NCI-H2227 treated with DMSO at 0.1 percent for 48 hours (cell line): Measurements from ENCODE around the gene CABP4.

ENCODE experiments used
- DNase-seq: peaks from one replicate; lab custom pipeline; 2025; lab: John Stamatoyannopoulos, UW

Gene CABP4

DNA sequence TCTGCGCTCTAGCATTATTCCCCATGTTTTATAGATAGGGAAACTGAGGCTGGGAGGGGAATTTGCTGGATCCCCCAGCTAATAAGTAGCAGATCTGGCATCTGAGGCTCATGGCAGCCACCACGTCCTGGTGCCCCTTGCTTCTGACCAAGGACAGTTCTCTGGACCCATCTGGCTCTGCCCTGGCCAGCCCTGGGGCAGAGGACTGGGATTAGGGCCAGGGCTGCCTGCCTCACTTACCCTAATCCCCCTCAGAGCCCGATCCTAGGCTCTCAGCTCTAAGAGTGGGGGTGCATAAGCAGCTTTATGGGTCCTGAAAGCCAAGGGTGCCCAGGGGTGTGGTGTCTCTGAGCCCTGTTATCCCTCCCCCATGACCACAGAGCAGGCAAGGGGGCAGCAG lies at the start of gene CABP4:
Gene CABP4 (plus strand): TSS at position 301 of the 400 bp plus-strand sequence. CDS start 70 bp downstream, at position 371.
- no peak for DNase-seq

DNA sequence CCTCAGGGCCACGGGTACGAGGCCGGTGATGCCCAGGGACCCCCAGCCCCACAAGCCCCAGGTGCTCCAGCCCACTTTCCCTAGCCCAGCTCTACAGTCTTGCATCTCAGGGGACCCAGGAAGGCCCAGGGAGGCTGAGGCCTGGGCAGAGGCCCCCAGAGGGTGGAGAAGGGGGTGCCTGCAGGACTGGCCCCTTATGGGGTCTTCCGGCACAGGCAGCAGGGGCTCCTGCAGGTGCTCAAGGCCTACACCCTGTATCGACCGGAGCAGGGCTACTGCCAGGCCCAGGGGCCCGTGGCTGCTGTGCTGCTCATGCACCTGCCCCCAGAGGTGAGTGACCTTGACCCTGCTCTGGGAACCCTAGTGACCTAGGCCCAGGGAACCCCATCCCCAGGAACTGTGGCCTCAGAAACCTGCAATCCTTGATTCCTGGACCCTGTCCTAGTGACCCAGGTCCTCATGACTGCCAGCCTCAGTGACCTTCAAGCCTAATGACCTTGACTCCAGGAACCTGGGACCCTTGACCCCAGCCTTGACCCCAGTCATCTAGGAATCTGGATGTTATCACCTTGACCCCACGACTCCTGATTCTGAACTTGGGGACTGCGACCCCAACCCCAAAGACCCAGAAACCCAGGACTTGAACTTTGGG lies 49.3 kb upstream of the CABP4 start:
- DNase-seq, result no peak

DNA sequence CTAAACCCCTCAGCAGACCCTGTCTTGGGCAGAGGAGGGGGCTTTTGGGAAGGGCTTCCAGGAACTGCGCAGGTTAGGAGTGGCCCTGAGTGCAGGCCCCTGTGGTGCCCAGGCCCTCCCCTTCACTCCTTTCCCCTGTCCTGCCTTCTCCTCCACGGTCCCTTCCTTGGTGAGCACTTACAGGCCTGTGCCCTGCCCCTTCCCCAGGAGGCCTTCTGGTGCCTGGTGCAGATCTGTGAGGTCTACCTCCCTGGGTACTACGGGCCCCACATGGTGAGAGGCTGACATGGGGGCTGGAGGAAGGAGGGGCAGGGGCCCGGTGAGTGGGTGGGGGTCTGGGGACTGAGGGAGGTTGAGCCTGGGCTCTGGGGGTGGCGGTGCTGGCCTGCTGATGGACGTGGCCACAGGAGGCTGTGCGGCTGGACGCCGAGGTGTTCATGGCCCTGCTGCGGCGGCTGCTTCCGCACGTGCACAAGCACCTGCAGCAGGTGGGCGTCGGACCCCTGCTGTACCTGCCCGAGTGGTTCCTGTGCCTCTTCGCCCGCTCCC lies 48.7 kb upstream of the CABP4 start:
- DNase-seq, result no peak

DNA sequence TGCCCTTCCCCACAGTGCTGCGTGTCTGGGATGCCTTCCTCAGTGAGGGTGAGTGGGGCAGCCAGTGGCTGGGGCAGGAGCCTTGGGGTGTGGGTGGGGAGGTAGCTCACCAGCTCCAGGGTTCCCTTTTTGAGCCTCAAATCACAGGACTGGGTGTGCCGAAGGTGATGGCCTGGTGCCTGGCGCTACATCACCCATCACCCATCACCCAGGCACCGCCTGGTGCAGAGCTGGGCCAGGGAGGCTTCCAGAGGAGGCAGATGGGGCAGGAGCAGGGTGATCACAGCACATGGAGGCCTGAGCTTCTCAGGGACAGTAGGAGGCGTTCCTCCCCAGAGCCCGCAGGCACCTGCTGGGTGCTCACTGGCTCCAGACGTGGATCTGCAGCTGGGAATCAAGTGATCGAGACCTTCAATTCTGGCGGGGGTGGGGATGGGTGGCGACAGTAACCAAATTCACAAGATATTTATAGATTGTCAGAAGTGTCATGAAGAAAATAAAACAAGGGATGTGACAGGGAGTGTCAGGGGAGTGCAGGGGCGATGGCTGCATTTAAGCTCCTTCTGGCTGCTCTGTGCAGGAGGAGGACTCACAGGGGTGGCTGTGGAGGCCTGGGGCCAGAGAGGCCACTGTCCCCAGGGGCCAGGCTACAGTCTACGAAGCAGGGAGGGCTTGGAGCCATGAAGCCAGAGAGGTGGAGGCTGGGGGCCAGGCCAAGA lies 48.0 kb upstream of the CABP4 start:
- DNase-seq, result no peak

DNA sequence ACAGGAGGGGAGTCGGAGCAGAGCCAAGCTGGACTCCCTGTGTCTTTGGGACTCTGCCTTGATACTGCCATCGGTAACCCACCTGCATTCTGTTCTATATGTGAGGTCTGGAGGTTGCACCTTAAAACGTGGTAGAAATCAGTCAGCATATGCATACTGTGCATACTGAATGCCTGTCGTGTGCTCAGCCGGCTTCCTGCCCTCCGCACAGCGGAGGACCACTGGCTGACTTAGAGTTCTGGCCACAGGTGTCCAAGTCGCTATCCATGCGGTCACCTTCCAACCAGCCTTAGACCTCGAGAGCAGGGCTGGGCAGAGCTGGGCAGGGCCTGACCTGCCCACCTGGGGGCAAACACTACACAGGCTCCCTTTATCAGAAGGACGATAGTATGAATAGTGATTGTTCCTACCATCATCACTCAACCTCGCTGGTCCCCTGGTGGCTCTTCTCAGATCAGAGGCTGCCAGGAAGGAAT lies 47.4 kb upstream of the CABP4 start:
- no peak for DNase-seq

DNA sequence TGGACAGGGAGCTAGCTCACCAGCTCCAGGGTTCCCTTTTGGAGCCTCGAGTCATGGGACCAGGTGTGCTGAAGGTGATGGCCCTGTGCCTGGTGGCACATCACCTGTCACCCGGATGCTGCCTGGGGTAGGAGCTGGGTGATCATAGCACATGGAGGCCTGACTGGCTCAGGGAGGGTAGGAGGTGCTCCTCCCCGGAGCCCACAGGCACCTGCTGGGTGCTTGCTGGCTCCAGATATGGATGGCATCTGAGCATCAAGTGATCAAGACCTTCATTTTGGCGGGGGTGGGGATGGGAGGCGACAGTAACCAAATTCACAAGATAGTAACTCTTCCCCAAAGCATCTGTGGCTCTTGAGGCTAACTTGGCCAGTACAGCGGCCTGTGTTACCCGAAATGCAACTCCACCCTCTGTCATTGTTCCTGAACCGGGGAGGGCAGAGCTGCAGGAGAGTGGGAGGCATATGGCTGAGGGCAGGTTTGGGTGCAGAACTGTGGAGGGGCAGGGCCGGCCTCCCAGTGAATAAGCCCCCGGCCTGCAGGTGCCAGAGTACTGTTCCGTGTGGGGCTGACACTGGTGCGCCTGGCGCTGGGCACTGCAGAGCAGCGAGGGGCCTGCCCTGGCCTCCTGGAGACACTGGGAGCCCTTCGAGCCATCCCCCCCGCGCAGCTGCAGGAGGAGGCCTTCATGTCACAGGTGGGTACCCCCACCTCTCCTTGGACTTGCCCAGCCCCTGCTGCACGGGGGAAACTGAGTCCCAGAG lies 46.5 kb upstream of the CABP4 start:
- no peak for DNase-seq

DNA sequence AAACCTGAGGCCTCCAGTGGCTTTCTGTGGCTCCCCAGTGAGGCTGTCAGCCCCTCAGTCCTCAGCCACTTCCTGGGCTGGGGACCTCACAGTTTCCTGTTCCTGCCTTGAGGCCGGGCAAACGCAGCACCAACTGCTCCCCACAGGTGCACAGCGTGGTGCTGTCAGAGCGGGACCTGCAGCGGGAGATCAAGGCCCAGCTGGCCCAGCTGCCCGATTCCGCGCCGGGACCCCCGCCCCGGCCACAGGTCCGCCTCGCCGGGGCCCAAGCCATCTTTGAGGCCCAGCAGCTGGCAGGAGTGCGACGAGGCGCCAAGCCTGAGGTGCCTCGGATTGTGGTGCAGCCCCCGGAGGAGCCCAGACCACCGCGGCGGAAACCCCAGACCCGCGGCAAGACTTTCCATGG lies 45.9 kb upstream of the CABP4 start:
- DNase-seq, result no peak

DNA sequence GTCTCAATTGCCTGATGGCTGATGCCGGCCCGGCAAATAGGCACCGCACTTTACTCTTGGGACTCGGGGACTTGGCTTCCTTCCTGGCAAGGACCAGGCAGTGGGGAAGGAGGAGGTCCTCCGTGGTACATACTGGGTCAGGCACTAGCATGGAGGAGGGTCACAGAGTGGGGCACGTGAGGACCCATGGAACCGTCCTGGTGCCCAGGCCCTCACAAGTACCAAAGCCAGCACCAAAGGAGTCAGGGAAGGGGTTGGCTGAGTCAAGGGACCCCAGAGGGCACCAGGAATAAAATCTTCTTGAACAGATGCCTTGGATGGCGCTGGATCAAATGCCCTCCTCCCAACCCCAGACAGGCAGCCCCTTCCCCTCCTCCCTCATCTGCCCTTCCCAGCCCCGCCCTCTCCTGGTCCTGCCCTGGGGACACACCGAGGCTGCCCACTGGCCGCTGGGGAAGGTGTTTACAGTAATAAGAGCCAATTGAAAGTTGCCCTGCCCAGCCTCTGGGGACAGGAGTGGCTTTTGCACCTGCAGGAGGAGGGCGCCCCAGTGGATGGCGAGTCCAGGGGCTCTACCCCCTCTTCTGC lies 45.3 kb upstream of the CABP4 start:
- no peak for DNase-seq

DNA sequence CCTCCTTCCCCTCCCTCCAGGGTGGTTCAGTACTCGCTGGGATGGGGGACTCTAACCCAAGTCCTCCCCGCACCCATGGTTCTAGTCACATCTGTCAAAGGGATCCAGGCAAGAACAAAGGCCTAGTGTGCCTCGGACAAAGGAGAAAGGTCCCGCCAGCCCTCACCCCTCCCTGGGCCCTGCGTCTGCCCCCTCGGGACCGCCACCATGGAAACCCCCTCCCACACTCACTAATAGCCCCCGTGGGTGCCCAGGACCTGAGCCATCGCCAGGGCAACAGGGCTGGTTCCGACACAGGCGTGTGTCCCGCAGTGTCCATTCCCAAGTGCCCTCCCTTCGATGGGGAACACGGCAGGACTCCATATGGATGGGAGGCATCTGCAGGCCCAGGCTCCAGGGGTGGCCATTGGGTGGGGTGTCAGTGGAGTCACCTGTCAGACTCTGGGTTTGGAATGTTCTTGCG lies 44.8 kb upstream of the CABP4 start:
- no peak for DNase-seq

DNA sequence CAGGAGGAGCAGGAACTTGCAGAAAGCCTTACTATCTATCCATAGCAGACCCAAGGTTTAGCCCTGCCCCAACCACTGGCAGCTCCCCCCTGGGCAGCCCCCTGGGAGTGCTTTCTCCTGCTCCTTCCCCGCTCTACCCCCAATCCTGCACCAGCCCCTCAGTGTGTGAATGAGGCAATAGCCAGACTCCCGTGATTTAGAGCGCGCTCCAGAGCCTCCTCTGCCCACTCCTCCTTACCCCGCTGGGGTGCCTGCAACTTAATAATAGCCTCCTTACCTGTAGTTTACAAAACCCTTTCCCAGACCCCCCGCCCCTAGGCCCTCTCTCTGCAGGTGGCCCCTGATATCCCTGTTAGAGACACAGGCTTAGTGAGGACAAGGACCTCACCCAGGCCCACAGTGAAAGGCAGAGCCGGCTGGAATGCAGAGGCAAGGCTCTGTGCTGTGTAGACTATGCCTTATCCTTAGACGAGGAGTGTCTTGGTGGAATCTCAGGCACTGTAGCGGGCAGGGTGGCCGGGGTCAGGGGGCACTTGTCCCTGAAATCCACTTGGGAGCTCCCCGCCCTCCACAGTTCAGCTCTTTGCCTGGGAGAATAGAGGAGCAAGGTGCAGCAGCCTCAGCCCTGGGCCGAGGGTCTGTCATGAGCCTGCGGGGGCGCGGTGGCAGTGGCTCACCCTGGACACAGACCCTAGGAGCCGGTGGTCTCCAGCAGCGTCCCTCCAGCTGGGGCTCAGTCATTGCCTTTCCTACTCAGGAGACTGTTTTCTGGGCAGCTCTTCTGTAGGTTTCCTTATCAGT lies 44.0 kb upstream of the CABP4 start:
- no peak for DNase-seq

DNA sequence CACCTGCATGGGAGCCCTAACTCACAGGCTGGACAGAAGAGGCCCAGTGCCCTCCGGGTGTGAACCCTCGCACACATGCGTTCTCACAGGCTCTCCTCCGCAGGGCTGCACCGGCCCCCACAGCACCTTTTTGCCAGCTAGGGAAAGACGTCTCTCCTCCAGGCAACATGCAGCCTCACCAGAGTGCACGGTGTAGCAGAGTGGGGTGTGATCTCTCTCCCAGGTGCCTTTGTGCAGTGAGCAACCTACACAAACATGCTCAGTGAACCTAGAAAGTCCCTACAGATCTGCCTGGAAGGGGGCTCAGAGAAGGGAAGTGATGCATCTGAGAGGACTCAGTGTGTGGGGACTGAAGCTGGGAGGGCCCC lies 43.4 kb upstream of the CABP4 start:
- no peak for DNase-seq

DNA sequence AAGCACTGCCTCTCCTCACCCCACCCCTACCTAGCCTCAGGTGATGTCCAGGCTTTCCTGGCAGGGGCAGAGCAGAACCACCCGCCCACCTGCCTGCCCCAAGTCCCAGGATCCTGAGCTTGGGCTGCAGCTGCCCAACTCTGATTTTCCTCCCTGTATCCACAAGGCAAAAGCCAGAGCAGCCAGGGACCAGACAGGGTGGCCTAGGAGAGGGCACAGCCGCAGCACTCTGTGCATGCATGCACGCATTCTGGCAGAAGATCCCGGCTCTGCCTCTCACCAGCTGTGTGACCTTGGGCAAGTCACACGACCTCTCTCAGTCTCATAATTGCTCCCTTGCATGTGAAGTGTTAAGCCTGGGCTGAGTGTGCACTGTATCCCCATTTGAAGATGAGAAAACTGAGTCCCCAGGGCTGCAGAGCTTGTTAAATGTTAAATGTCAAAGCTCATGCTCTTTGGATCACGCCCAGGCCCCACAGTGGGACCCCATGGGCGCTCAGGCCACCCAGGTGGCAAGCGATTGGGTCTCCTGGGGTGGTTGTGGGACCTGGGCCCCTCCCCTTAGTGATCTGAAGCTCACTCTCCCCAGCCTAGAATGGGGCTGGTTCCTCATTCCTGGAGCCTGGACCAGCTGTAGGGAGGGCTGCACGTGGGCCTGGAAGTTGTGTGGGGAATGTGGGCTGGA lies 42.5 kb upstream of the CABP4 start:
- no peak for DNase-seq

DNA sequence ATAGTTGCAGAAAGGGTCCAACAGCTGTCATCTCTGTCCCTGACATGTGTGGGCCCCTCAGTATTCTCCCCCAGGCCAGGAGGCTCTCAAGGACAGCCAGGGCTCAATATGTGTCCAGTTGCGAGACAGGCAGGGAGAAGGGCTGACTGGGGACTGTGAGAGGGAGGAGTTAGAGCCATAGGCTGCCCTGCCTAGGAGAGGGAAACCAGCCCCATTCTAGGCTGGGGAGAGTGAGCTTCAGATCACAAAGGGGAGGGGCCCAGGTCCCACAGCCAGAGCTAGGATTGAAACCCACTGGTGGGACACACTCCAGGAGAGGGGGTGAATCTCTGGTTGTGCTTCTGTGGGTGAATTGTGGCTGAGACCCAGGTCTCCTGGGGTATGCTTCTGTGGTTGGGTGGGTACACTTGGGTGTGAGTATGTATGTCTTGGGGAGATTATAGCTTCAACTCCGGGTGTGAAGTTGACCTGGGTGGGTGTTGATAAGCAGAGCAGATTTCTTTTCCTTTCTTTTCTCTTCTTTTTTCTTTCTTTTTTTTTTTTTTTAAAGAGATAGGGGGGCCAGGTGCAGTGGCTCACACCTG lies 41.8 kb upstream of the CABP4 start:
- no peak for DNase-seq

DNA sequence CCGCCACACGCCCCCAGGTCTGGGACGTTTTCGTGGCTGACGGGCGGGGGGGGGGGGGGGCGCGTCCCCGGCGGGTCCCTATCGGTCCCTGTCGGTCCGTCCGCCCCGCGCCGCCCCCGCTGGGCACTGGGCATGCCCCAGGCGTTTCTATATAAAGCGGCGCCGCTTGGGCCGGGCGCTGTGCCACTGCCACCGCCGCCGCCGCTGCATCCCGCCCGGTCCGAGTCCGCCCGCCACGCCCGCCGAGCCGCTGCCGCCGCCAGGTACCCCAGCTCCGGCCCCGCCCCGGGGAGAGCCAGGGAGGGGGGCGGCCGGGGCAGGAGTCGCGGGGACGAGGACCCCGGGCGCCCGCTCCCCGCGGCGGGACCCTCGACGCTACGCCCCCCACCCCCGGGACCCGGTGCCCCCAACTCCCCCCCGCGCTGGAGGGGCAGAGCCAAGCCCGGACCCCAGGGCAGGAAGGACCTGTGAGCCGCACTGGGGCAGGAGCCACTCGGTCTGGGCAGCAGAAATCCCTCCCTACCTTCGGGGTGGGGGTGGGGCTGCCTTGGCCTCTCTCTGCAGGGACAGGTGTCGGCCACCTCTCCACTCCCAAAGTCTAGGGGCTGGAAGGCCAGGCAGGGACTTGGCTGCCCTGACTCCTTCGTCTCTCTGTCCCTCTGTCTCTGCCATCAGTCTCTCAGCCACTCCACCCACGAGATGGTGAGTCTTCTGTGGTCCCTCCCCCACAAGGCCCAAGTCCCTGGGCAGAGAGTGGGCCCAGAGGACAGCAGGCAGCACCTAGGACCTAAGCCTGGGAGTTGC lies 39.5 kb upstream of the CABP4 start, which contains the start of gene CARNS1:
Gene CARNS1 (plus strand): TSS at position 178 of the 804 bp plus-strand sequence. CDS start 522 bp downstream, at position 700.
- no peak for DNase-seq

DNA sequence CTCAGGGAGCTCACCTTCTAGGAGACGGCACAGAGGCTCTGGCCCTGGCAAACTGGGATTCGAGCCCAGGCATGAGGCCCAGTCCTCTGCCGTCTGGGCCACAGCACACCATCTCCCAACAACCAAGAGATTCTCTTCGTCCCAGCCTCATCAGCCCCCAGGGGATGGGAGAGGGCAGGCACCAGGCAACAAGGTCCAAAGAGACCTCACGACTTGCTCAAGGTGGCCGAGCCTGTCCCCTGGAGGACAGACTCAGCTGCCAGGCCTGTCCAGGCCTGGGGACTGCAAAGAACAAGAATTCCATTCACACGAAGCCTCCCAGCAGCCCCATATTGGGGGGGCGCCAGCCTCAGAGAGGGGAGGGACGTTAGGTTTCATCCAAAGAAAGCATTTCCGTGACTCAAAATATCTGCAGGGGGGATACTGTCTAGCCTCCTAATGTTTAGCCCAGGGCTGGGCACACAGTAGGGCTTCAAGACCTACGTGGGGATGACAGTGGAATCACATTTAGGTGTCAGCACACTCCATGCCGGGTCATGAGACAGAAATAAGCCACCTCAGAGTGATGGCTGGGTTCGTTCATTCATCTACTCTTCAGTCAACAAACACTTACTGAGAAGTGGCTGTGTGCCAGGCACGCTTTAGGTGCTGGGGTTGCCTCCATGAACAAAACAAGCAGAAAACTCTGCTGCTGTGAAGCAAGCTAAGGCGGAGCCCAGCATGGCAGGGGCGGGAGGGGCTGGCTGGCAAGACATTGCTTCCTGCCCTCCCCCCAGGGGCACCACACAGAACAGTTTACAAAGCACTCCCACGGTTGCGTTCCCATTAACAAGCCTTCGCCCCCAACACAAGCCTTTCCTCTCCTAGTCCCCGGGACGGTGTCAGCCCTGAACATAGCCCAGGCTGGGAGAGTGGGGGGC lies 38.5 kb upstream of the CABP4 start:
- DNase-seq, result no peak

DNA sequence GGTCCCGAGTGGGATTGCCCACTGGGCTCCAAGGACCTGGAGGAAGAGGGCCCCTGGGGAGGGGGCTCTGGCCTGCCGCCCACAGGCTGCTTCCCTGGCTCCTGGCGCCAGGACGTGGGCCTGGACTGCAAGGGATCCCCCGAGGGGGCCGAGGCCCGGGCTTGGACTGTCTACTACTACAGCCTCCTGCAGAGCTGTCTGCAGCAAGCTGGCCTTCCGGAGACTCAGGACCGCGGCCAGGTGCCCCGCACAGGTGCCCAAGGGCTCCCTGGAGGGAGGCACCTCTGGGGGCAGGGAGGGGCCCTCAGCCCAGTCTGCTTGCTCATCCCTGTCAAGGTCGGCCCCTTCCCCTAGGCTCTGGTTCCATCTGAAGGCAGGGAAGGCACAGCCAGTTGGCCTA lies 37.7 kb upstream of the CABP4 start:
- DNase-seq, result no peak

DNA sequence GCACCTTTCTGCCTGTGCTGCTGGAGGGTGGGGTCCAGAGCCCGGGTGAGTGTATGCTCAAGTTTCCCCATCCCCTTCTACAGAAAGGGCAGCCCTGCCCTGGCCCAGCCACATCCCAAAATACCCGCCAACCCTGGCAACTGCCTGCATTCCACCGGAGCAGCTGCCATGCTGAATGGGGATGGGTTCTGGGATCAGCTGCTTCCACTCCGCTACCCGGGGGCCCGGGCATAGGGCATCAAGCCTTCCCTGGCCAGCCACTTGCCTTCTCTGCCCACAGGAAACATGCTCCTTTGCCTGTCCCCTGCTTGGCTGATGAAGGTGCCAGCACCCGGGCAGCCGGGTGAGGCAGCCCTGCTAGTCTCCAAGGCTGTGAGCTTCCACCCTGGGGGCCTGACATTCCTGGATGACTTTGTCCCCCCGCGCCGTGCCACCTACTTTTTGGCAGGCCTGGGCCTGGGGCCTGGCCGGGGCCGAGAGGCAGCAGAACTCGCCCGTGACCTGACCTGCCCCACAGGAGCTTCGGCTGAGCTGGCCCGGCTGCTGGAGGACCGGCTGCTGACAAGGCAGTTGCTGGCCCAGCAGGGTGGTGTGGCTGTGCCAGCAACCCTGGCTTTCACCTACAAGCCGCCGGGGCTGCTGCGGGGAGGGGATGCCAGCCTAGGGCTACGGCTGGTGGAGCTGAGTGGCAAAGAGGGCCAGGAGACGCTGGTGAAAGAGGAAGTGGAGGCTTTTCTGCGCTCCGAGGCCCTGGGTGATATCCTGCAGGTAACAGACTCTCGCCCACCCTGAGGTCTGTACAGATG lies 36.5 kb upstream of the CABP4 start:
- DNase-seq, result no peak
